Ureter (tissue), 1 donor: Measurements from ENCODE around the gene PRND. TPM values are rescaled to one million over a fixed set of nuclear protein-coding genes. Genes with fewer than 3 reads are reported as not detected.
"Not testable (repeated sequence)": the region's sequence is repeated elsewhere in the genome, so short reads cannot be mapped to it uniquely, and the experiment has no call there.

ENCODE experiments used
- DNase-seq: peaks from one replicate; pipeline ENCODE4 v3.0.0-alpha.2; 2020; ENCODE audit warnings: low spot score
- total RNA-seq: library from RNA; stranded (reverse); gene quantifications from one replicate; pipeline ENCODE4 v1.2.4, GENCODE V29; 2023
- donor health status: DM: yes; HTN: yes; CAD: no.

Gene PRND, protein sequence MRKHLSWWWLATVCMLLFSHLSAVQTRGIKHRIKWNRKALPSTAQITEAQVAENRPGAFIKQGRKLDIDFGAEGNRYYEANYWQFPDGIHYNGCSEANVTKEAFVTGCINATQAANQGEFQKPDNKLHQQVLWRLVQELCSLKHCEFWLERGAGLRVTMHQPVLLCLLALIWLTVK
- total RNA-seq, result not detected

DNA sequence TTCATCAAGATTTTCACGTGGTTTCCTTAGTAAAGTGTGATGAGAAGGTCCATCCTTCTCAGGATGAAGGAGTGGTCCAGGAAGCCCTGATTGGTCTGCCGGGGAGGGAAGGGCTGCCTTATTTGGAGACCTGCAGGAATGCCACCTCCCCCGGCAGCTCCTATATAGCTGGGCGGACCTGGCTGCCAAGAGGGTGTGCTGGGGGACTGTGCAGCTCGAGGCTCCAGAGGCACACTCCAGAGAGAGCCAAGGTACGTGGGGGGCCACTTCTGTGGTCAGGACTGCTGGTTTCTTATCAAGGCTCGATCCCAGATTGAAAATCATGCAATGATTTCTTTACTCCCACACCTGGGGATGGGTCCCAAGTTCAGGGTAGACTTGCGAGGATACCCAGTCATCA lies at the start of gene PRND:
Gene PRND, plus strand, starts transcription at position 191 of the 400 bp plus-strand sequence. CDS start 2,643 bp downstream, outside the sequence.
- DNase-seq, result no peak

DNA sequence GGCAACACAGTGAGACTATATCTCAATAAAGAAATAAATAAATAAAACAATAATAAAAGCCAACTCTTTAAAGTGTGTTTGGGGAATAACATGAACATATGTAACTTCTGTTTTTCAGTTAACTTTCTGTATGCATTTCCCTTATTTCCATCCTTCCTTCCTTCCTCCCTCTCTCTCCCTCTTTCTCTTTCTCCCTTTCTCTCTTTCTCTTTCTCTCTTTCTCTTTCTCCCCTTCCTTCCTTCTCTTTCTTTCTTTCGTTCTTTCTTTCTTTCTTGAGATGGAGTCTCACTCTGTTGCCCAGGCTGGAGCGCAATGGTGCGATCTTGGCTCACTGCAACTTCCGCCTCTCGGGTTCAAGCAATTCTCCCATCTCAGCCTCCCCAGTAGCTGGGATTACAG lies 48.8 kb upstream of the PRND start:
- no peak for DNase-seq

GRCh38 chr20:4673371-4674001 lies 48.2 kb upstream of the PRND start:
- DNase-seq, result no peak

DNA sequence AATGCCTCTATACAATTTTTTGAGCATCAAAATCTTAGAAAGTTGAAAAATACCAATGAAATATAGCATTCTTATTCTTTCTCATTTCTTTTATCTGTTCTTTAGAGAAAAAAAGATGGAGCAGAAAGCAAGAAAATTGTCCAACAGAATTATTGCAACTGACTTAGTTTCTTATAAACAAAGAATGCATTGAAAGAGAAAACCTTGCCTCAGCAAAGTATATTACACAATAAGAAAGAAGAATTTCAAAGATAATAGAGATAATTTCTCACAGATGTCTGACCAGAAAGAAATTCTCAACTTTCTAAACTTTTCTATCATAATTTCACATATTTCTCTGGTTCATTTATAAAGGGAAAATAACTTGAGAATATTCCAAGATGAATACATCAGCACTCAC lies 47.0 kb upstream of the PRND start:
- no peak for DNase-seq

GRCh38 chr20:4677846-4678245 lies 43.9 kb upstream of the PRND start:
- DNase-seq, result no peak

DNA sequence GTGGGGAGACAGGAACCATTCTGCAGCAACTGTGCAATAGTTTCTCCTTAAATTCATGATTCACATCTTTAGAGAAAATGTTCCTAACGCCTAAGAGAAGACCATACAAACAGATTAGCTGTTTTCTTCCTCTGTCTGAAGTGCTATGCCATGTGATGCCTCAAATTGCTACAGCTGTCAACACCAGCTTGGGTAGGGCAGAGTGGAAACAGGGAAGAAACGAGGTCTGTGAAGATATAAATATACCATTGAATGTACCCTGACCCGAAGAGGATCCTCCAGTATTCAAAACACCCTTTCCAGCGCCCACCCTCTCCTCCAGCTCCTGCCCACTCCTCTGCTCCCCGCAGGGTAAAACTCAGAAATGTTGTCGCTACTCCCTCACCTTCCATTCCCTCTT lies 40.3 kb upstream of the PRND start:
- DNase-seq, result no peak

DNA sequence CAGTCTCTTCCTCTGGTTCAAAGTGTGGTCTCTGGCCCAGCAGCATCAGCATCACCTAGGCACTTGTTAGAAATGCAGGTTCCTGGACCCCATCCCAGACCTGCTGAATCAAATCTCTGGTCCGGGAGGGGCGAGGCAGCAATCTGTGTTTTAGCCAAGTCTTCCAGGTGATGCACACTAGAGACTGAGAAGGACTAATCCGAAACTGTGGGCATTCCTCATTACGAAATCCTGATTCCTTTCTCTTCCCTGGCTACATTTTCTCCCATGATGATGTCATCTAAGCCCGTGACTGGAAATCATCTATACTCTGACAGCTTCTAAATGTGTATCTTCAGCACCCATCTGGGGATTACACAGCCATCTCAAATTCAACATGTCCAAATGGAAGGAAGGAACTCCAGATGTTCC lies 39.7 kb upstream of the PRND start:
- no peak for DNase-seq

DNA sequence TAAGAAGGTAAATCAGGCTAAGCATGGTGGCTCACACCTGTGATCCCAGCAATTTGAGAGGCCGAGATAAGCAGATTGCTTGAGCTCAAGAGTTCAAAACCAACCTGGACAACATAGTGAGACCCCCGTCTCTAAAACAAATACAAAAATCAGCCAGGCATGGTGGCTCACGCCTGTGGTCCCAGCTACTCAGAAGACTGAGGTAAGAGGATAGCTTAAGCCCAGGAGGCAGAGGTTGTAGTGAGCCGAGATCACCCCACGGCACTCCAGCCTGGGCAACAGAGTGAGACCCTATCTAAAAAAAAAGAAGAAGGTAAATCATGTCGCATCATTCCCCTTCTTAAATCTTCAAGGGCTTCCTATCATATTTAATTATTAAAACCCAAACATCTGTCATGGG lies 39.0 kb upstream of the PRND start:
- no peak for DNase-seq

- no peak for DNase-seq
These were observed 38.4 kb upstream of the PRND start for GRCh38 chr20:4683261-4683660.

DNA sequence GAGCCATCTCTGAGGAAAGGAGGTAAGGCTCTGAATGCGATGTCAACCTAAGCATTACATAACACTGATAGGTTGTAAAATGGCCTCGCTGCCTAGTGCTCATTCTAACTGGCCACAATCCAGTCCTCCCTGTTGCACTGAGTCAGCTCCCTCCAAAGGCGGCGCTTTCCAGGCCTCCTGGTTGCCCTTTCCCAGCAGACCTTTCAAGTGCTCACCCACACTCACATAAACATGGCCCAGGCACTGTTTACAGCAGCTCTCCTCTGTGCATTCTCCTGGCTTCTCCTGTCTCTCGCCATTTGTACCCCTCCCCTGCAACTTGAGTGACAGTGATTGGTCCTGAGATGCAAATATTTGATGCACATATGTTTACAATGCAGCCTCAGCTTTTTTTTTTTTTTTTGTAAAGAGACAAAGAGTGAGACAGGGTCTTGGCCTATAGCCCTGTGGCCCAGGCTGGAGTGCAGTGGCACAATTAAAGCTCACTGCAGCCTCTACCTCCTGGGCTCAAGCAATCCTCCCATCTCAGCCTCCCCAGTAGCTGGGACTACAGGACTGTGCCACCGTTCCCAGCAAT lies 36.8 kb upstream of the PRND start:
- no peak for DNase-seq

DNA sequence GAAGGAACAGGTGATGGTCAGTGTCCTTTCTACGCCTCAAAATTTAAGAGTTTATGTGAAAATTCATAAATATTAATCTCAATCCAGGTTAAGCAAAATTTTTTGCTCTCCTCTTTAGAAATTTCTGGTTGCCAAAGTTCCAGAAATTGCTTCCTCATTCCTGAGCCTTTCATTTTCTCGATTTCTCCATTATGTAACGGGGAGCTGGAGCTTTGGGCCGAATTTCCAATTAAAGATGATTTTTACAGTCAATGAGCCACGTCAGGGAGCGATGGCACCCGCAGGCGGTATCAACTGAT lies 35.8 kb upstream of the PRND start:
- DNase-seq, result no peak

- no peak for DNase-seq
These were observed 33.4 kb upstream of the PRND start for GRCh38 chr20:4688305-4688704.

GRCh38 chr20:4689220-4689619 lies 32.5 kb upstream of the PRND start:
- no peak for DNase-seq

- no peak for DNase-seq
These were observed 30.0 kb upstream of the PRND start for GRCh38 chr20:4691753-4692152.

- DNase-seq, result no peak
These were observed 27.6 kb upstream of the PRND start for GRCh38 chr20:4694076-4694475.

- no peak for DNase-seq
These were observed 24.4 kb upstream of the PRND start for GRCh38 chr20:4697189-4697830.

GRCh38 chr20:4697831-4698221 lies 23.9 kb upstream of the PRND start:
- no peak for DNase-seq

- DNase-seq, result no peak
These were observed 22.5 kb upstream of the PRND start for GRCh38 chr20:4699216-4699615.

- DNase-seq, result no peak
These were observed 21.8 kb upstream of the PRND start for GRCh38 chr20:4699957-4700356.

DNA sequence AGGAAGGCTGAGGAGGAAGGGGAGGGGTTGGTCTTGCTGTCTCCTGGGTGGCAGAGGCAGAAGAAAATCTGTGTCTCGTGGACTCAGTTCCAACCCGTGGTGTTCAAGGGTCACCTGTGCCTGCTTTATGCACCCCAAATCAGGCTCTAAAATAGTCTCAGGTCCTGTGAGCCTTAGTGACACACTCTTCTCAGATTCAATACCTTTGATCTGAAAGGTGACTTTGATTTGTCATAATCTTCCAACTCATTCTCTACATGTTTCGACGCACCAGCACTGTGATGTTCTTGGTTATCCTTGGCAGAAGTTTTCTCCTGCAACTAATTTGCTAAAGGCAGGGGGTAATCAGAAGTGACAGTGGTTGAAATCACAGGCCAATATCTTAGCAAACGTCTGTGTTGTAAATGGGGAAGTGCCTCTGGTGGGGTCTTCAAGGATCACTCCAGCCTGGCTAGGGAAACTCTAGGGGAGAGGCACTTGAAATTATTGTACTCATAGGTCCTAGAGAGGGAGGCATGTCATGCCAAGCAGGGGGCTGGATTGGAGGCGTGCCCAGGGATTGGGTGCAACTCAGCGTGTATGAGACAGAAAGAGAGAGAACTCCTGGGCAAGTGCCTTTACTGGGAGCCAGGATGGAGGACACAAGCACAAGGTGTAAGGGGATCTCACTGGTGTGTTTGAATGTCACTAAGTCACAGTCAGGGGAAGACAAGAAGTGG lies 19.0 kb upstream of the PRND start:
- no peak for DNase-seq

DNA sequence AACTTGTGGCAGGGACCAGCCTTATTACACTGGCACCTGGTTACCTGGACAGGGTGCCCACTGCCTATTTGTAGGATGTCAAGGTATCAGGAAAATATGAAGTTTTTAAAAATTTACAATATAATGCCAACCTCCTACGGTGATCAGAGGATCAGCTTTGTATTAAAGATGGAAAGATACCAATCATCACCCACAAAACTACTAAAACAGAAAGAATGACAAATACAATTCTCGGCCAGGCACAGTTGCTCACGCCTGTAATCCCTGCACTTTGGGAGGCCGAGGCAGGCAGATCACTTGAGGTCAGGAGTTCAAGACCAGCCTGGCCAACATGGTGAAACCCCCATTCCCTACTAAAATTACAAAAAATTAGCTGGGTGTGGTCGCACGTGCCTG lies 18.4 kb upstream of the PRND start:
- no peak for DNase-seq

DNA sequence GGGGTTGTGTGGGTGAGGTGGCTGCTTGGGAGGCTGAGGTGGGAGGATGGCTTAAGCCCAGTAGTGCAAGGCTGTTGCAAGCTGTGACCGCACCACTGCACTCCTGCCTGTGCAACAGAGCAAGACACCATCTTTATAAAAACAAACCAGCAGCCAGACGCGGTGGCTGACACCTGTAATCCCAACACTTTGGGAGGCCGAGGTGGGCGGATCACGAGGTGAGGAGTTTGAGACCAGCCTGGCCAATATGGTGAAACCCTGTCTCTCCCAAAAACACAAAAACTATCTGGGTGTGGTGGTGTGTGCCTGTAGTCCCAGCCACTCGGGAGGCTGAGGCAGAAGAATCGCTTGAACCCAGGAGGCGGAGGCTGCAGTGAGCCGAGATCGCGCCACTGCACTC lies 14.8 kb upstream of the PRND start:
- not testable (repeated sequence) for DNase-seq

- DNase-seq, result no peak
These were observed 13.7 kb upstream of the PRND start for GRCh38 chr20:4708036-4708435.
